RWPE2 (cell line): Measurements from ENCODE around the gene IGFALS.

Source experiments
- ATAC-seq: fragments of 200-7000 bp; cut with Tn5 transposase; 3 replicates; pipeline ENCODE4 v1.9.1; 2021; ENCODE audit warnings: low read depth
- DNase-seq: peaks from one replicate; pipeline ENCODE4 v3.0.0-alpha.2; 2020; ENCODE audit warnings: low spot score
- H3K27ac ChIP-seq: fragments of 450-650 bp; 2 replicates; pipeline ENCODE4 v1.5.1; 2017; ENCODE audit warnings: mild to moderate bottlenecking; ENCODE audit not compliant: poor library complexity, severe bottlenecking
- H3K27me3 ChIP-seq: fragments of 250-450 bp; sonication (Bioruptor Pico); 2 replicates; pipeline ENCODE4 v1.5.1; 2021; ENCODE audit warnings: mild to moderate bottlenecking, moderate library complexity; ENCODE audit not compliant: insufficient read depth, poor library complexity, severe bottlenecking
- H3K36me3 ChIP-seq: fragments of 250-450 bp; sonication (Bioruptor Pico); 2 replicates; pipeline ENCODE4 v1.5.1; 2020; ENCODE audit warnings: low read depth, mild to moderate bottlenecking, moderate library complexity
- H3K4me1 ChIP-seq: fragments of 250-450 bp; sonication (Bioruptor Pico); 2 replicates; pipeline ENCODE4 v1.5.1; 2021; ENCODE audit warnings: mild to moderate bottlenecking, moderate library complexity; ENCODE audit not compliant: insufficient read depth, poor library complexity, severe bottlenecking
- H3K4me3 ChIP-seq: fragments of 250-450 bp; sonication (Bioruptor Pico); 2 replicates; pipeline ENCODE4 v1.5.1; 2021; ENCODE audit warnings: mild to moderate bottlenecking, moderate library complexity; ENCODE audit not compliant: severe bottlenecking
- H3K9me3 ChIP-seq: fragments of 250-450 bp; sonication (Bioruptor Pico); 2 replicates; pipeline ENCODE4 v1.5.1; 2021; ENCODE audit warnings: mild to moderate bottlenecking, moderate library complexity; ENCODE audit not compliant: severe bottlenecking
- TF ChIP-seq, protein P1 (sequence below): fragments of 450-650 bp; IDR thresholded peaks from one replicate; pipeline ENCODE4 v1.5.1; 2017; ENCODE audit warnings: mild to moderate bottlenecking, moderate library complexity; ENCODE audit not compliant: poor library complexity, severe bottlenecking

The IGFALS gene

DNA sequence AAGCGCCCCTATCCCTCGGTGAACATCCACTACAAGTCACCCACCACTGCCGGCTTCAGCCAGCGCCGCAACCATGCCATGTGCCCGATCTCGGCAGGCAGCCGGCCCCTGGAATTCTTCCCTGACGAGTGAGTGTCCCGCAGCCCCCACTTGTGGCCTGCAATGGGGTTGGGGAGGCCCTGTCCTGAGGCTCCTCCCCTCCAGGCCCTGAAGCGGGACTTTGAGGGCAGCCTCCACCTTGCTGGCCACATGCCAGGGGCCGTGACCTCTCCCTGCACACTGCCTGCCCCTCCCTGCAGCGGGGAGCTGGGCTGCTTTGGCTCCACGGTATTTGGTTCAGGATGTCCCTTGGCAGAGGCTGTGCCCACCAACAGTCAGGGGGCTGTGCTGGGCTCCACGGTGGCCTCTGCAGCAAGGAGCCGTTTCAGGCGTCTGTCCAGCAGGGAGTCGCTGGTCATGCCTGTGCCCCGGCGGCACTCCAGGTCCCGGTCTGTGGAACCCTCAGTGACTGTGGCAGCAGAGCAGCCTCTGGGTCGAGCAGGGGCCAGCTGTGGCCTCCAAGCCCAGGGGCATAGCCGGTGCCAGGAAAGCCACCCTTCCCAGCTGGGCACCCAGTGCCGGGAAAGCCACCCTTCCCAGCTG, 30.5 kb downstream of the IGFALS start:
- H3K36me3 ChIP-seq, result peaks cover 22% of the 10 kb centered on the region; the same call in 1 of the 2 replicates
- no peaks in the 10 kb centered on the region for H3K9me3 ChIP-seq
- DNase-seq, result no peak
- ATAC-seq, result no peak
- no peak overlapping the region for H3K27ac ChIP-seq
- no peak overlapping the region for H3K4me3 ChIP-seq
- H3K4me1 ChIP-seq, result no peaks in the 10 kb centered on the region
- TF ChIP-seq, protein P1, sequence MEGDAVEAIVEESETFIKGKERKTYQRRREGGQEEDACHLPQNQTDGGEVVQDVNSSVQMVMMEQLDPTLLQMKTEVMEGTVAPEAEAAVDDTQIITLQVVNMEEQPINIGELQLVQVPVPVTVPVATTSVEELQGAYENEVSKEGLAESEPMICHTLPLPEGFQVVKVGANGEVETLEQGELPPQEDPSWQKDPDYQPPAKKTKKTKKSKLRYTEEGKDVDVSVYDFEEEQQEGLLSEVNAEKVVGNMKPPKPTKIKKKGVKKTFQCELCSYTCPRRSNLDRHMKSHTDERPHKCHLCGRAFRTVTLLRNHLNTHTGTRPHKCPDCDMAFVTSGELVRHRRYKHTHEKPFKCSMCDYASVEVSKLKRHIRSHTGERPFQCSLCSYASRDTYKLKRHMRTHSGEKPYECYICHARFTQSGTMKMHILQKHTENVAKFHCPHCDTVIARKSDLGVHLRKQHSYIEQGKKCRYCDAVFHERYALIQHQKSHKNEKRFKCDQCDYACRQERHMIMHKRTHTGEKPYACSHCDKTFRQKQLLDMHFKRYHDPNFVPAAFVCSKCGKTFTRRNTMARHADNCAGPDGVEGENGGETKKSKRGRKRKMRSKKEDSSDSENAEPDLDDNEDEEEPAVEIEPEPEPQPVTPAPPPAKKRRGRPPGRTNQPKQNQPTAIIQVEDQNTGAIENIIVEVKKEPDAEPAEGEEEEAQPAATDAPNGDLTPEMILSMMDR, result no peak
- H3K27me3 ChIP-seq, result no peaks in the 10 kb centered on the region

DNA sequence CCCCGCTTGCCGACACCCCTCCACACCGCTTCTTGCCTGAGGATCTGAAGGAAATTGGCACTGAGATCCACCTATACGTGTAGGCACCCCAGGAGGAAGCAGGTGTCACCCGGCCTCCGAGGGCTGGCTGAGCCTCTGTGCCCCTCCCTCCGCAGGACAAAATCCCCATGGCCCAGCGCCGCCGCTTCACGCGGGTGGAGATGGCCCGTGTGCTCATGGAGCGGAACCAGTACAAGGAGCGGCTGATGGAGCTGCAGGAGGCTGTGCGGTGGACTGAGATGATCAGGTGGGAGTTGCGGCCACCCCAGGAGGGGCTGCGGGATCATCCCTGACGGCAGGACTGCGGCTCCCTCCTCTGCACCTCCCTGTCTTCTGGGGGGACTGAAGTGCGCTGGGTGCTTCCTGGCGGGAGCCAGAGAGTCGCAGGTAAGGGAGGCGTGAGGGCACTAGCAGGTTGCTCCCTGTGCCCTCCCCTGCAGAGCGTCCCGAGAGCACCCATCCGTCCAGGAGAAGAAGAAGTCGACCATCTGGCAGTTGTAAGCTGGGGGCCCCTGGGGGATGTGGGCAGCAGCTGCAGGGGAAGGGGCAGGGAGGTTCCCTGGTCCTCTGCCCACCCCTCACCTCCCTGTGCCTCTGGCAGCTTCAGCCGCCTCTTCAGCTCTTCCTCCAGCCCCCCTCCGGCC, 31.2 kb downstream of the IGFALS start:
- no peak overlapping the region for H3K4me3 ChIP-seq
- TF ChIP-seq, protein P1, result no peak
- H3K4me1 ChIP-seq, result no peaks in the 10 kb centered on the region
- DNase-seq, result no peak
- peaks cover 22% of the 10 kb centered on the region; the same call in 1 of the 2 replicates for H3K36me3 ChIP-seq
- no peak for ATAC-seq
- H3K27ac ChIP-seq, result no peak overlapping the region
- H3K27me3 ChIP-seq, result no peaks in the 10 kb centered on the region
- H3K9me3 ChIP-seq, result no peaks in the 10 kb centered on the region

DNA sequence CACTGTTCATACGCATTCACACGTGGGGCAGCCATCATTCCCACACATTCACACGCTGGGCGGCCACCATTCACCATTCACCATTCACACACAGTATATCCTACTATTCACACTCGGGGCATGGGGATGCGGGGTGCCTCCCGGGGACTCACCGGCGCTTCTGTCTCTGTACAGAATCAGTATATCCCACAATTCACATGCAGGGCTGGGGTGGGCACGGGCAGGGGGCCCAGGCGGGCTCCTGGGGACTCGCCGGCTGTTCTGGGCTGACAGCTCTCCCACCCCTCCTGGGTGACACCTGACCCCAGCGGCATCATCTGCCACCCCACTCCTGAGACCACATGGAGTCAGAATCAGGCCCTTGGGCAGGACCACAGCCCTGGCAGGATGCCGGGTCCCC, 31.8 kb downstream of the IGFALS start:
- no peak for DNase-seq
- no peak for ATAC-seq
- TF ChIP-seq, protein P1, result no peak
- no peak overlapping the region for H3K4me3 ChIP-seq
- no peaks in the 10 kb centered on the region for H3K9me3 ChIP-seq
- H3K4me1 ChIP-seq, result no peaks in the 10 kb centered on the region
- H3K27ac ChIP-seq, result no peak overlapping the region
- peaks cover 22% of the 10 kb centered on the region; the same call in 1 of the 2 replicates for H3K36me3 ChIP-seq
- H3K27me3 ChIP-seq, result no peaks in the 10 kb centered on the region

DNA sequence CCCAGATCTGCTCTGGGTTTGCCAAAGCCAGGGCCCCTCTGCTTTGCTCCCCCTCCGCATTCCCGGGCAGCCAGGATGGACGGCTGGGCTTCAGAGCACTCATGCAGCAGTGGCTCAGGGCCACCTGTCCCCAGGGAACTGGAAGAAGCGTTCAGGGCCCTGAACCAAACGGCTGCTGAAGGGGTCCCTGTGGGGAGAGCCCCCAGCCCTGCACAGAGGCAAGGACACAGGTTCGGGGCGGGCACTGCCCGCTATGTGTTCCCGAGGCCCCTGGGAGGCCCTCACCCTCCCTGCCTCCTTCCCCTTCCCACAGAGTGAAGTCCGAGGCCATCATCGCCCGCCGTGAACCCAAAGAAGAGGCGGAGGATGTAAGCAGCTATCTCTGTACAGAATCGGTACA, 32.6 kb downstream of the IGFALS start:
- peaks cover 22% of the 10 kb centered on the region; the same call in 1 of the 2 replicates for H3K36me3 ChIP-seq
- no peaks in the 10 kb centered on the region for H3K27me3 ChIP-seq
- H3K27ac ChIP-seq, result no peak overlapping the region
- H3K9me3 ChIP-seq, result no peaks in the 10 kb centered on the region
- H3K4me3 ChIP-seq, result no peak overlapping the region
- no peak for DNase-seq
- H3K4me1 ChIP-seq, result no peaks in the 10 kb centered on the region
- no peak for ATAC-seq
- TF ChIP-seq, protein P1, result no peak

DNA sequence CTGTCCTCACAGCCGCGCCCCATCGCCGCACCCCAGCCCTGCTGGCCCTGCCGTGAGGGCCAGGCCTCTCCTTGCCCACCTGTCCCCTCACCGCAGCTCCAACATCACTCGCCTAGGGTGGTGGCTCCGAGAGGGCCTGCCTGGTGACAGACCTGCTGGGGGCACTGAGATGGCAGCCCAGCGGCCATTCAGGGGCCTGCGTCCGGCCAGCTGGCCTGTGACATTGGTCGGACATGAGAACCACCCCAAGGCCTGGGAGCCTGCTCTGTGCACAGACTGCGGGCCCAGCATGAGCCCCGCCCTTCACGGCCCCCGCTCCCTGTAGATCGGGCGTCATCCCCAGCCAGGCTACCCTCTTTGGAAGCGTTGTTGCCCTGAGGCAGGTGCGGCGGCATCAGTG, 34.0 kb downstream of the IGFALS start:
- DNase-seq (no peak), ATAC-seq (no peak)
- no peak overlapping the region for H3K27ac ChIP-seq
- no peak overlapping the region for H3K4me3 ChIP-seq
- H3K4me1 ChIP-seq, result peaks cover 6% of the 10 kb centered on the region
- TF ChIP-seq, protein P1, result no peak
- H3K27me3 ChIP-seq, result no peaks in the 10 kb centered on the region
- peaks cover 19% of the 10 kb centered on the region for H3K36me3 ChIP-seq
- no peaks in the 10 kb centered on the region for H3K9me3 ChIP-seq
